Body of pancreas (tissue), 4 donors: ENCODE measurements around the gene CCL18.

Experiments
- POLR2A ChIP-seq, 3 donors: fragments of 450-650 bp; IDR thresholded peaks; one replicate each; pipeline ENCODE4 v1.6.1; 2016; ENCODE audit warnings: antibody characterized with exemption in 3 of 3, mild to moderate bottlenecking in 2 of 3
- TF ChIP-seq, protein P1 (sequence below), 7 experiments: fragments of 450-650 bp in 4 of 7; fragments of 200-600 bp in 3 of 7; sonication (generic) in 3 of 7; IDR thresholded peaks; one replicate each; pipeline ENCODE4 v1.5.1; 2016 to 2019; ENCODE audit warnings: antibody characterized with exemption in 7 of 7

DNA sequence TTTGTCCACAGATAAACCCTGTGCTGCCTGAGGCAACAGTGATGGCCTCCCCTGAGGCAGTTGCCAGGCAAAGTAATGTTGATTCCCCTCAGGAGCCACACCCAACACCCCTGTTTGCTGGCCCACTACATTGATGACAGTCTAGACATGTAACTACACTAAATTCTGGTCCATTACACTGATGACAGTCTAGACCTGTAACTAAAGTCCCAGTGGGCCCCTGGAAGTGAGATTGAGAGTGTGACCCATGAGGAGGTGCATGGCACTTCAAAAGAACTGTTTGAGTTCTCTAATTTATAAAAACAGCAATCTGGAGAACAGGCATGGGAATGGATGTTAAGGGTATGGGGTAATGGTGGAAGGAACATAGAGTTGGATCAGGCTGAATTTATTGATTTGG, 48.5 kb downstream of the CCL18 start:
- TF ChIP-seq, protein P1, sequence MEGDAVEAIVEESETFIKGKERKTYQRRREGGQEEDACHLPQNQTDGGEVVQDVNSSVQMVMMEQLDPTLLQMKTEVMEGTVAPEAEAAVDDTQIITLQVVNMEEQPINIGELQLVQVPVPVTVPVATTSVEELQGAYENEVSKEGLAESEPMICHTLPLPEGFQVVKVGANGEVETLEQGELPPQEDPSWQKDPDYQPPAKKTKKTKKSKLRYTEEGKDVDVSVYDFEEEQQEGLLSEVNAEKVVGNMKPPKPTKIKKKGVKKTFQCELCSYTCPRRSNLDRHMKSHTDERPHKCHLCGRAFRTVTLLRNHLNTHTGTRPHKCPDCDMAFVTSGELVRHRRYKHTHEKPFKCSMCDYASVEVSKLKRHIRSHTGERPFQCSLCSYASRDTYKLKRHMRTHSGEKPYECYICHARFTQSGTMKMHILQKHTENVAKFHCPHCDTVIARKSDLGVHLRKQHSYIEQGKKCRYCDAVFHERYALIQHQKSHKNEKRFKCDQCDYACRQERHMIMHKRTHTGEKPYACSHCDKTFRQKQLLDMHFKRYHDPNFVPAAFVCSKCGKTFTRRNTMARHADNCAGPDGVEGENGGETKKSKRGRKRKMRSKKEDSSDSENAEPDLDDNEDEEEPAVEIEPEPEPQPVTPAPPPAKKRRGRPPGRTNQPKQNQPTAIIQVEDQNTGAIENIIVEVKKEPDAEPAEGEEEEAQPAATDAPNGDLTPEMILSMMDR (IDR thresholded peaks at IDR 0.05), result no peak
- TF ChIP-seq POLR2A (IDR thresholded peaks at IDR 0.05), result no peak
